Lung (tissue), 12 donors: ENCODE measurements around the gene FTCDNL1. TPM values are rescaled to one million over a fixed set of nuclear protein-coding genes. Genes with fewer than 3 reads are reported as not detected.
A peak's percentile ranks its signal among the peaks of the same experiment; 100 is the strongest.

Source experiments
- ATAC-seq: fragments of 200-7000 bp; cut with Tn5 transposase; one replicate; pipeline ENCODE4 v1.9.1; 2020; ENCODE audit warnings: moderate number of reproducible peaks; ENCODE audit not compliant: insufficient read depth, low FRiP score
- DNase-seq, 3 donors: peaks; one replicate each; pipeline ENCODE4 v3.0.0-alpha.2; 2013 to 2017
- H3K27ac ChIP-seq, 2 donors: one replicate each; pipeline ENCODE4 v1.5.1; 2013; ENCODE audit warnings: mild to moderate bottlenecking in 2 of 2, moderate library complexity in 2 of 2, control low read depth in 1 of 2, inconsistent platforms in 1 of 2, low read depth in 1 of 2, low read length in 1 of 2
- H3K27me3 ChIP-seq, 3 donors: one replicate each; pipeline ENCODE4 v1.5.1; 2013; ENCODE audit warnings: low read length in 2 of 3; ENCODE audit not compliant: control insufficient read depth in 3 of 3, insufficient read depth in 3 of 3
- H3K36me3 ChIP-seq, 4 donors: one replicate each; pipeline ENCODE4 v1.5.1; 2013; ENCODE audit warnings: low read length in 4 of 4, mild to moderate bottlenecking in 1 of 4, moderate library complexity in 1 of 4; ENCODE audit not compliant: control insufficient read depth in 4 of 4, insufficient read depth in 4 of 4
- H3K4me1 ChIP-seq, 5 donors: one replicate each; pipeline ENCODE4 v1.5.1; 2013; ENCODE audit warnings: low read length in 5 of 5, mild to moderate bottlenecking in 2 of 5, moderate library complexity in 1 of 5; ENCODE audit not compliant: control insufficient read depth in 5 of 5, insufficient read depth in 5 of 5
- H3K4me3 ChIP-seq: one replicate; pipeline ENCODE4 v1.5.1; 2013; ENCODE audit warnings: mild to moderate bottlenecking, control low read depth, moderate library complexity
- H3K9ac ChIP-seq, 2 donors: one replicate each; pipeline ENCODE4 v1.5.1; 2013; ENCODE audit warnings: low read length in 2 of 2, control low read depth in 1 of 2; ENCODE audit not compliant: insufficient read depth in 1 of 2
- H3K9me3 ChIP-seq, 4 donors: one replicate each; pipeline ENCODE4 v1.5.1; 2013; ENCODE audit warnings: low read length in 3 of 4, mild to moderate bottlenecking in 1 of 4, moderate library complexity in 1 of 4; ENCODE audit not compliant: control insufficient read depth in 4 of 4, insufficient read depth in 3 of 4
- WGBS, 2 donors: extraction: QIAGEN DNeasy Blood & Tissue Kit; methylation state at CpG; one replicate each; pipeline ENCODE4 v1.1.7; 2013; 5-methylcytosine and 5-hydroxymethylcytosine counted together
- polyA plus RNA-seq, 2 donors: library from polyadenylated mRNA; stranded (reverse); fragments of 200-250 nt; gene quantifications; one replicate each; pipeline ENCODE4 v1.2.1, GENCODE V29; 2013
- total RNA-seq, 2 donors: library from RNA; depleted of rRNA in 1 of 2; stranded (reverse); fragments of >200 nt in 1 of 2; gene quantifications; one replicate each; pipeline ENCODE4 v1.2.1, GENCODE V29; 2014 to 2021
- TF ChIP-seq, protein P1 (sequence below): IDR thresholded peaks from 2 replicates; pipeline ENCODE4 v1.5.1; 2012; ENCODE audit warnings: mild to moderate bottlenecking; ENCODE audit errors: control extremely low read depth, extremely low read depth
- donor health status: control.
- donor health status: control.
- donor health status: Bipolar disorder and iron deficiency.
- donor health status: healthy.
- donor health status: DM: yes; HTN: yes; CAD: no.

FTCDNL1 gene
- total and polyA plus RNA-seq, 4 donors = 1.3 to 2.8 (median 1.8) TPM

DNA sequence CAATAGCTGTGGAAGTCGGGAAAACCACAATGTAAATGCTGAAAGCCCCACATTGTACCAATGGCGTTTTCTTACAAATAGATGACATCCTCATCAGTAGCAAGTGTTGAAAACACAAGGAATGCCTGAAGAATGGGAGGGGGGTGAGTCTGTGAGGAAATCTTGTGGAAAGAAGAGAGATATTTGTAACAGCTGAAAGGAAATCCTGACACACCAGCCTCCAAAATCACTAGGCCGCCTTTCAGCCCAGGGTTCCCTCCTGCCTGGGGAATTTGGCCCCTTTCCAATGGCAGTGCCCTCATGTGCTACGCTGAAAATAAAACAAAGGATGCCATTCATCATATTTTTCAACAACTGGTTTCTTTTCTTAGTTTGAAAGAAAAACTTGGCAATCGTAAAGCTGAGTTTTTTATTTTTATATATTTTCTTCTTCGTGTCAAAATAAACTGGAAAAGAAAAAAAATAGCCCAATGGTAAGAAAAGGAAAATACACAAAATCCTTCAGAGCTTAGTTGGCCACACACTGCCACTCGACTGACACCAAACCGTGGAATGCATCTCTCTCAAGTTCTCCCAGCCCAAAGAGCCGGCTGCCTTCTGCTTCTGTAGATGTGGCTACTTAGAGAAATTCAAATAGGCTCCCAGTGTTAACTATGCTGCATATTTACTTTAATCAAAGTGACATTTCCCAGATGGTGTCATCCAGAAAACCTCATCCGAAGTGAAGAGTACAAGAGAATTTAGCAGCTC is 52.0 kb downstream of the FTCDNL1 start:
- DNase-seq (peak; percentile 66 to 75 (median 71)), ATAC-seq (peak; percentile 22)
- 31 to 46% methylated on average over 10 of the region's 10 CpGs for WGBS, 2 donors
- TF ChIP-seq, protein P1, sequence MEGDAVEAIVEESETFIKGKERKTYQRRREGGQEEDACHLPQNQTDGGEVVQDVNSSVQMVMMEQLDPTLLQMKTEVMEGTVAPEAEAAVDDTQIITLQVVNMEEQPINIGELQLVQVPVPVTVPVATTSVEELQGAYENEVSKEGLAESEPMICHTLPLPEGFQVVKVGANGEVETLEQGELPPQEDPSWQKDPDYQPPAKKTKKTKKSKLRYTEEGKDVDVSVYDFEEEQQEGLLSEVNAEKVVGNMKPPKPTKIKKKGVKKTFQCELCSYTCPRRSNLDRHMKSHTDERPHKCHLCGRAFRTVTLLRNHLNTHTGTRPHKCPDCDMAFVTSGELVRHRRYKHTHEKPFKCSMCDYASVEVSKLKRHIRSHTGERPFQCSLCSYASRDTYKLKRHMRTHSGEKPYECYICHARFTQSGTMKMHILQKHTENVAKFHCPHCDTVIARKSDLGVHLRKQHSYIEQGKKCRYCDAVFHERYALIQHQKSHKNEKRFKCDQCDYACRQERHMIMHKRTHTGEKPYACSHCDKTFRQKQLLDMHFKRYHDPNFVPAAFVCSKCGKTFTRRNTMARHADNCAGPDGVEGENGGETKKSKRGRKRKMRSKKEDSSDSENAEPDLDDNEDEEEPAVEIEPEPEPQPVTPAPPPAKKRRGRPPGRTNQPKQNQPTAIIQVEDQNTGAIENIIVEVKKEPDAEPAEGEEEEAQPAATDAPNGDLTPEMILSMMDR = no peak
- Histone ChIP-seq H3K4me1 (peaks cover 0 to 11% (median 0%) of the 10 kb centered on the region in 5 donors), H3K36me3 (no peaks in the 10 kb centered on the region), H3K9me3 (no peaks in the 10 kb centered on the region), H3K27ac (no peak overlapping the region), H3K4me3 (no peak overlapping the region), H3K9ac (no peak overlapping the region), H3K27me3 (no peaks in the 10 kb centered on the region)

DNA sequence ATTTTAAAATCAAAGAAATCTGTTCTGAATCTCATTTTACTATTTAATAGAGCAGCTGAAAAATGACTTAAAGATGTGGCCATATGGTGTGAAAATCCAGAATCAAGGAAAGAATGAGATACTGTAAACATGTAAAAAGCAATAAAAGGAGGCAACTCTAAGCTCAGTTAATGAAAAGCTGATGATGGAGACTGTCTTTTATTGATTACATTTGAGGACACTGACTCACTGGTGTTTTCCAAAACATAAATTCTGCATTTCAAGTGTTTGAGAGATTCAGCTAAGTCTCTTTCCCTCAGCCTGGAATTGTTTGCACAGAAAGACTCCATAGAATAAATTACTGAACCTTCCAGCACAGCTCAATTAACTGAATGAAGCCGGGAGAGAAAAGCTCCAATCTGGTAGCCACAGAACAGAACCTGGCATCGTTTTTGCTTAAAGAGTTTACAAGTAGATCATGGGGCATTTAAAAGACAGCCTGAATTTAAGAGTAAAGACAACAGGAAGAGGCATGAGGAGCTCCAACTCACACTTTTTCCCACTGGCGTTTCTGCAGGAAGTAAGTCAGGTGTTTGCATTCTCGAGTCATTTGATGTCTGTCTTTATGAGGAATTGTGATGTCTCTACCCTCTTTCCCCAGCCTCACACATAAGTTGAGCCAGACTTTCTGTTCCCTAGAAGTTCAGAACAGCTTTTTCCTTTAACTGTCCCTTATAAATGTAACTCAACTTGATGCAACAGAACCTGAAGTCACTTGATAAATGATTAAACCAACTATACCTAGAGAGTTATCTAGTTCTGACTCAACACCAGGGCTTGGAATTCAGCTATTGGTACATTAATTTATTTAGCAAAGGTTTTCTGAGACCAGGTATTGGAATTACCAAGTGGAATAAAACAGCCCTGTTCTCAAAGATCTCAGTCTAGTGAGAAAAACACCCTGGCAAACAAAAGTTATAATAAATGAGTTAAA is 53.3 kb downstream of the FTCDNL1 start:
- ATAC-seq = no peak
- H3K27ac ChIP-seq = no peak overlapping the region
- WGBS, 2 donors = 52 to 54% methylated on average over 4 of the region's 4 CpGs

DNA sequence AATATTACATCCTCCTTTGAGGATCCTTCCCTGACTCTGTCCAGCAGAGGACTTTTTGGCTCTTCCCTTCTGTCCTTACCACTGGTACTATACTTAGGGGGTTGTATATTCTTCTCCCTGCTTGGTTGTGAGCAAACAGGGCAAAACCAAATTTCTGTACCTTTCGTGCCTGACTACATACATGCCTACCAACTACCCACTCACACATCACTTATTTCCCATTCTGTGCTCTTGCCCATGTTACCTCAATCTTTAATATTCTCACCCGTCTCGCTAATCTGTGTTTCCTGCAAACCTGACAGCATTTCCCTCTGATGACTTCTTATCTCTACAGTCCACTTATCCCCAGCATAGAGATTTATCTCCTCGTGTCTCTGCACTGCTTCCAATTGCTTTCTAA is 58.6 kb downstream of the FTCDNL1 start:
- Histone ChIP-seq H3K4me1 (no peaks in the 10 kb centered on the region), H3K4me3 (no peak overlapping the region), H3K27me3 (peaks cover 0 to 5% (median 5%) of the 10 kb centered on the region in 3 donors), H3K9ac (no peak overlapping the region), H3K9me3 (no peaks in the 10 kb centered on the region), H3K27ac (no peak overlapping the region), H3K36me3 (no peaks in the 10 kb centered on the region)
- TF ChIP-seq, protein P1 = no peak
- ATAC-seq (no peak), DNase-seq (no peak)
- 61 to 71% methylated on average over 4 of the region's 4 CpGs for WGBS, 2 donors

More for the DNA sequence above, 53.3 kb downstream of the FTCDNL1 start:
- TF ChIP-seq, protein P1 = no peak
- Histone ChIP-seq H3K4me3 (no peak overlapping the region), H3K27me3 (no peaks in the 10 kb centered on the region), H3K9ac (no peak overlapping the region), H3K4me1 (peaks cover 0 to 11% (median 0%) of the 10 kb centered on the region in 5 donors), H3K9me3 (no peaks in the 10 kb centered on the region), H3K36me3 (no peaks in the 10 kb centered on the region)
- DNase-seq = no peak
